Stimulated activated CD8-positive, alpha-beta memory T cell treated with anti-CD3 and anti-CD28 coated beads, Interleukin-15, amount 100 ng/mL, for 4 hours (primary cell): ENCODE data around the gene LCN9.
"Not testable (repeated sequence)": the region's sequence is repeated elsewhere in the genome, so short reads cannot be mapped to it uniquely, and the experiment has no call there.

Experiments used
- DNase-seq, 2 donors: peaks; one replicate each; pipeline ENCODE4 v3.0.0-alpha.2; 2020; ENCODE audit warnings: low read depth in 2 of 2

Gene LCN9

GRCh38 chr9:135647884-135648283 lies 15.2 kb upstream of the LCN9 start:
- no peak for DNase-seq

GRCh38 chr9:135648494-135649410 lies 14.4 kb upstream of the LCN9 start:
- no peak for DNase-seq

- no peak for DNase-seq
Observed at GRCh38 chr9:135649508-135649907, 13.6 kb upstream of the LCN9 start.

GRCh38 chr9:135650408-135650807 lies 12.7 kb upstream of the LCN9 start:
- DNase-seq = no peak

GRCh38 chr9:135655317-135655716 lies 7.8 kb upstream of the LCN9 start:
- DNase-seq = no peak

- no peak for DNase-seq
Observed at GRCh38 chr9:135657416-135657815, 5.7 kb upstream of the LCN9 start.

- no peak for DNase-seq
Observed at GRCh38 chr9:135659252-135659651, 3.9 kb upstream of the LCN9 start.

- no peak for DNase-seq
Observed at GRCh38 chr9:135660407-135660806, 2.7 kb upstream of the LCN9 start.

GRCh38 chr9:135661816-135662560 lies 1.1 kb upstream of the LCN9 start:
- no peak for DNase-seq

GRCh38 chr9:135663451-135663770 lies 302 bp downstream of the LCN9 start:
- DNase-seq = no peak

GRCh38 chr9:135663857-135664256 lies 748 bp downstream of the LCN9 start:
- DNase-seq = no peak

- DNase-seq = no peak
Observed at GRCh38 chr9:135664266-135664665, 1.2 kb downstream of the LCN9 start.

GRCh38 chr9:135664801-135665794 lies 2.0 kb downstream of the LCN9 start:
- DNase-seq = no peak

GRCh38 chr9:135665795-135666189 lies 2.7 kb downstream of the LCN9 start:
- DNase-seq = no peak

- DNase-seq = no peak
Observed at GRCh38 chr9:135666534-135667462, 3.7 kb downstream of the LCN9 start.

- no peak for DNase-seq
Observed at GRCh38 chr9:135667463-135668001, 4.4 kb downstream of the LCN9 start.

GRCh38 chr9:135669018-135669417 lies 5.9 kb downstream of the LCN9 start:
- DNase-seq = not testable (repeated sequence)

GRCh38 chr9:135669616-135670285 lies 6.6 kb downstream of the LCN9 start:
- no peak for DNase-seq

- DNase-seq = no peak
Observed at GRCh38 chr9:135670721-135671590, 7.8 kb downstream of the LCN9 start.
